ENCODE measurements around the gene NUMA1. TPM values are rescaled to one million over a fixed set of nuclear protein-coding genes. Genes with fewer than 3 reads are reported as not detected.

NUMA1 gene
- total and polyA plus RNA-seq, 9 of the 15 experiments (the other 6 are each of a cell fraction or from before 2014, with no cell fraction given): 4.1 to 104 (median 51.2) TPM

DNA sequence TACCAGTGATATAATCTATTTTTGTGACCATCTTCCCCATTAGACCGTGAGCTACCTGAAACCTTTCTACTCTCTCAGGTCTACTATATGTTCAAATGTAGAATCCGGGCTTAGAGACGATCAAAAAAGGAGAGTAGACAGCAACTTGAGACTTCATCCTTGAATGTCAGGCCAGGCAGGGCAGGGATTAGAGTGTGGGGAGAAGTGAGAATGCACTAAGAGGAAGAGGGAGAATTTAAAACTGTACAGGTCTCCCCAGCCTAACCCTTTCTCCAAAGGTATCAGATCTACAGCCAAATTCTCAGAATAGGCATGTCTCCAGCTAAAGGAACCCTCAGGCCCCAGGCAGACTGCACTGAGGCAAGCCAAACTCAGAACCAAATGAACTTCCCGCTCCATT, 21.8 kb upstream of the NUMA1 start:
- peak; percentile 46; the same call in 1 of the 2 replicates for TF ChIP-seq SP1 (CRISPR knock-in tag; IDR thresholded peaks at IDR 0.05)
- peak; percentile 25; the same call in 1 of the 2 replicates for TF ChIP-seq ZBTB1 (CRISPR knock-in tag; IDR thresholded peaks at IDR 0.05; ENCODE audit: borderline replicate concordance, low read depth)
- TF ChIP-seq MAFK (IDR thresholded peaks at IDR 0.05; ENCODE audit: low read length): no peak
- 0% methylated on average over 4 of the region's 4 CpGs for WGBS (ENCODE audit: insufficient coverage, low coverage, missing lambda C conversion rate)
- peak overlapping the region; percentile 95 for H3K27ac ChIP-seq (ENCODE audit: extremely low read depth, low read depth, low read length)
- H3K4me1 ChIP-seq (replicated peaks in 1 of 2; ENCODE audit: control insufficient read depth in 2 of 2, insufficient read depth in 2 of 2, low read length in 2 of 2): peaks cover 14 to 39% of the 10 kb centered on the region in 2 experiments
- no peak; the same call in 2 of the 3 replicates for ATAC-seq
- peak overlapping the region; percentile 96 to 98 for H3K9ac ChIP-seq (ENCODE audit: insufficient read depth in 1 of 2, low read depth in 2 of 2, low read length in 2 of 2)
- H3K4me2 ChIP-seq (ENCODE audit: insufficient read depth, low read length): peak overlapping the region; percentile 95
- peak overlapping the region; percentile 77 for H3K4me3 ChIP-seq
- intact Hi-C loops (cut with micrococcal nuclease): loop anchor here (5.0 kb wide), 1 partner anchor 330 kb away; the partner anchor contains the start of gene CLPB
- no peaks in the 10 kb centered on the region for H3K9me3 ChIP-seq (replicated peaks; ENCODE audit: control insufficient read depth, insufficient read depth, low read depth, low read length)
- no peaks in the 10 kb centered on the region for H3K9me1 ChIP-seq (ENCODE audit: control insufficient read depth, insufficient read depth, low read length)
- no peaks in the 10 kb centered on the region for H4K20me1 ChIP-seq (replicated peaks; ENCODE audit: control insufficient read depth, insufficient read depth, low read length)
- ChIA-PET POLR2A (interaction anchor here (0.7 to 3.4 kb wide), 7 partner anchors 9 to 209 kb away, joined by 3 to 21 read pairs (median 13); partner anchors contain the start of gene ANAPC15), CTCF (ENCODE audit: low intra/inter-chr PET ratio) (no interaction called here)
- TSS peak; percentile 62 for BruUV-seq (replicated peaks)
- FAIRE-seq: no peak
- peaks cover 50% of the 10 kb centered on the region for H3K36me3 ChIP-seq (ENCODE audit: control insufficient read depth, insufficient read depth, low read length)
- no peak overlapping the region for H2AFZ ChIP-seq (ENCODE audit: low read depth, low read length)
- H3K27me3 ChIP-seq (ENCODE audit: control insufficient read depth in 2 of 2, insufficient read depth in 2 of 2, low read length in 2 of 2): no peaks in the 10 kb centered on the region
- peaks cover 43% of the 10 kb centered on the region for H3K79me2 ChIP-seq (ENCODE audit: control insufficient read depth, insufficient read depth, low read length)
- DNase-seq (ENCODE audit: extremely low read depth in 1 of 4, low spot score in 3 of 4): peak in 1 of 4 experiments; percentile 14
- in situ Hi-C loops (cut with MboI): no loop called here

DNA sequence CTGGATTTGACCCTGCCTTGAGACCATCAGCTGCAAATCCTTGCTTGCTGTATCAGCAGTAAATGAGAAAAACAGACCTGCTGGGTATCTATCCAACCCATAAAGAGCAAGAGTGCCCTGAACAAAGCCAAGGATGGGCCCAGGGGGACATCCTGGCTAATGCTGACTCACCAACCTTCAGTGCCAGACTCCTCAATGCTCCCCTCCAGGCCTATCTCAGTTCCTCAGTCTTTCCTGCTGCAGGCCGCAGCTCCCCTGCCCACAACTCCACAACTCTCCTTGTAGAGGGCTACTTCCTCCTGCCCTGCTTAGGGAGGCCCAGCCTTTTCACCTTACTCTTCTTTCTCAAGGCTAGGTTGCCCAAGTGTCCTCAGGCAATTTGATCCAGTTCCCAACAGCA, 20.1 kb upstream of the NUMA1 start:
- in situ Hi-C loops (cut with MboI): no loop called here
- Histone ChIP-seq H3K4me2 (ENCODE audit: insufficient read depth, low read length) (peak overlapping the region; percentile 95), H3K4me1 (replicated peaks in 1 of 2; ENCODE audit: control insufficient read depth in 2 of 2, insufficient read depth in 2 of 2, low read length in 2 of 2) (peaks cover 10 to 39% of the 10 kb centered on the region in 2 experiments; a peak in 4 of 5 replicates), H2AFZ (ENCODE audit: low read depth, low read length) (no peak overlapping the region), H3K4me3 (peak overlapping the region; percentile 77; the same call in 1 of the 2 replicates), H3K27me3 (ENCODE audit: control insufficient read depth in 2 of 2, insufficient read depth in 2 of 2, low read length in 2 of 2) (no peaks in the 10 kb centered on the region), H4K20me1 (replicated peaks; ENCODE audit: control insufficient read depth, insufficient read depth, low read length) (no peaks in the 10 kb centered on the region), H3K9me1 (ENCODE audit: control insufficient read depth, insufficient read depth, low read length) (no peaks in the 10 kb centered on the region), H3K79me2 (ENCODE audit: control insufficient read depth, insufficient read depth, low read length) (peaks cover 43% of the 10 kb centered on the region), H3K9me3 (replicated peaks; ENCODE audit: control insufficient read depth, insufficient read depth, low read depth, low read length) (no peaks in the 10 kb centered on the region), H3K36me3 (ENCODE audit: control insufficient read depth, insufficient read depth, low read length) (peaks cover 58% of the 10 kb centered on the region), H3K27ac (ENCODE audit: extremely low read depth, low read depth, low read length) (peak overlapping the region; percentile 95), H3K9ac (ENCODE audit: insufficient read depth in 1 of 2, low read depth in 2 of 2, low read length in 2 of 2) (peak overlapping the region; percentile 76 to 96; a peak in 3 of 4 replicates)
- FAIRE-seq (no peak), ATAC-seq (peak; percentile 8; the same call in 1 of the 3 replicates), DNase-seq (ENCODE audit: extremely low read depth in 1 of 4, low spot score in 3 of 4) (peak; percentile 50 to 66 (median 56))
- POLR2A ChIA-PET: interaction anchor here (0.5 to 3.4 kb wide), 17 partner anchors 7 to 391 kb away, joined by 3 to 21 read pairs (median 4); partner anchors contain the start of gene ANAPC15
- BruUV-seq (replicated peaks): no TSS peak
- CTCF ChIA-PET (ENCODE audit: low intra/inter-chr PET ratio): no interaction called here
- WGBS (ENCODE audit: insufficient coverage, low coverage, missing lambda C conversion rate): 30% methylated on average over 1 of the region's 1 CpG
- intact Hi-C loops (cut with micrococcal nuclease): loop anchor here (5.0 kb wide), 1 partner anchor 332 kb away; the partner anchor contains the start of gene CLPB
- no peak for TF ChIP-seq HNRNPL (IDR thresholded peaks at IDR 0.05; ENCODE audit: low read depth, low read length)
- TF ChIP-seq, protein P1, sequence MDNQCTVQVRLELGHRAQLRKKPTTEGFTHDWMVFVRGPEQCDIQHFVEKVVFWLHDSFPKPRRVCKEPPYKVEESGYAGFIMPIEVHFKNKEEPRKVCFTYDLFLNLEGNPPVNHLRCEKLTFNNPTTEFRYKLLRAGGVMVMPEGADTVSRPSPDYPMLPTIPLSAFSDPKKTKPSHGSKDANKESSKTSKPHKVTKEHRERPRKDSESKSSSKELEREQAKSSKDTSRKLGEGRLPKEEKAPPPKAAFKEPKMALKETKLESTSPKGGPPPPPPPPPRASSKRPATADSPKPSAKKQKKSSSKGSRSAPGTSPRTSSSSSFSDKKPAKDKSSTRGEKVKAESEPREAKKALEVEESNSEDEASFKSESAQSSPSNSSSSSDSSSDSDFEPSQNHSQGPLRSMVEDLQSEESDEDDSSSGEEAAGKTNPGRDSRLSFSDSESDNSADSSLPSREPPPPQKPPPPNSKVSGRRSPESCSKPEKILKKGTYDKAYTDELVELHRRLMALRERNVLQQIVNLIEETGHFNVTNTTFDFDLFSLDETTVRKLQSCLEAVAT (IDR thresholded peaks at IDR 0.05): no peak
- no peak for TF ChIP-seq CEBPG (CRISPR knock-in tag; IDR thresholded peaks at IDR 0.05)
- no peak for TF ChIP-seq CEBPG (tag; conservative IDR thresholded peaks at IDR 0.05 in 1 of 2, IDR thresholded peaks at IDR 0.05 in 1 of 2)
- TF ChIP-seq, protein P2, sequence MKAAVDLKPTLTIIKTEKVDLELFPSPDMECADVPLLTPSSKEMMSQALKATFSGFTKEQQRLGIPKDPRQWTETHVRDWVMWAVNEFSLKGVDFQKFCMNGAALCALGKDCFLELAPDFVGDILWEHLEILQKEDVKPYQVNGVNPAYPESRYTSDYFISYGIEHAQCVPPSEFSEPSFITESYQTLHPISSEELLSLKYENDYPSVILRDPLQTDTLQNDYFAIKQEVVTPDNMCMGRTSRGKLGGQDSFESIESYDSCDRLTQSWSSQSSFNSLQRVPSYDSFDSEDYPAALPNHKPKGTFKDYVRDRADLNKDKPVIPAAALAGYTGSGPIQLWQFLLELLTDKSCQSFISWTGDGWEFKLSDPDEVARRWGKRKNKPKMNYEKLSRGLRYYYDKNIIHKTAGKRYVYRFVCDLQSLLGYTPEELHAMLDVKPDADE (conservative IDR thresholded peaks at IDR 0.05; ENCODE audit: control insufficient read depth, low read depth, low read length): no peak
- TF ChIP-seq POLR2AphosphoS5 (IDR thresholded peaks at IDR 0.05; ENCODE audit: control insufficient read depth, insufficient read depth, low read depth, low read length): peak; percentile 39; the same call in 1 of the 2 replicates

Data from K562 (cell line).